HT1080 (cell line): ENCODE results near the gene ROM1. TPM values are rescaled to one million over a fixed set of nuclear protein-coding genes. Genes with fewer than 3 reads are reported as not detected.
"Not testable (repeated sequence)": the region's sequence is repeated elsewhere in the genome, so short reads cannot be mapped to it uniquely, and the experiment has no call there.

Experiments used
- DNase-seq: peaks from one replicate; pipeline ENCODE4 v3.0.0-alpha.2; 2015; ENCODE audit warnings: low read depth
- total RNA-seq: library from RNA; depleted of rRNA; stranded (reverse); fragments of >200 nt; shearing (Covaris generic); gene quantifications from 2 replicates; pipeline ENCODE4 v1.2.3, GENCODE V29; 2014

The ROM1 gene
- total RNA-seq, 1 experiment from 2014 or later = 7.7 TPM

DNA sequence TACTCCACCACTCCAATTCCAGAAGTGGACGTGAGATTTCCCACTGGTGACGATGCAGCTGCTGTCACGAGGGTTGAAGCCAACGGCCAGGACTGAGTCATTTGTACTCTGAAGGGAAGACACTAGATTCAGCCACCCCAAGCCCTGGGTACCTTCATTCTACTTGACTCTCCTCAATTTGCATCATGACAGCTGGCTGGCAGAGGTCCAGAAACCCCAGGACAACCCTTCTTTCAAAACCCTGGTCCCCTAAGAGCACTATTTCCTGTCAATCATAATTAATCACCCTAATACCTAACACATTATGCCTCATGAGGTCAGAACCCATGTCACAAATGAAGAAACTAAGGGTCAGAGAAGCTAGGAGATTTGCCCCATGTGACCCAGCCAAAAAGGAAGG lies 5.3 kb upstream of the ROM1 start:
- no peak for DNase-seq

DNA sequence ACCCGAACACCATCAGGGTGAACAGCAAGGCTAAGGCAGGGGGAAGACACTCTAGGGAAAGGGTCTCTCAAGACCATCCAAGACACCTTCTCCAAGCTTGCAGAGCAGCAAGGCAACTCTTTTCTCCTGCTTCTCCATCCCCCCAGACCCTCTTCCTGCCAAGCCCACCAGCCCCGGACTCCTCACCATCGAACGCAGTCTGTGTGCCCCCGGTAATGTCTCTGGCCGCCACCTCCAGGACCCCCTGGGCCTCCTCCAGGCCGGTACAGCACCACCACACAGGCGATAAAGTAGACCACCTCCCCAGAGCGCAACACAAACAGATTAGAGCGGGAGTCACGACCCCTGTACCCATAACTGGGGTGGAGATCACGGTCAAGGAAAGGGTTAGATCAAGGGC lies 4.3 kb upstream of the ROM1 start:
- no peak for DNase-seq

DNA sequence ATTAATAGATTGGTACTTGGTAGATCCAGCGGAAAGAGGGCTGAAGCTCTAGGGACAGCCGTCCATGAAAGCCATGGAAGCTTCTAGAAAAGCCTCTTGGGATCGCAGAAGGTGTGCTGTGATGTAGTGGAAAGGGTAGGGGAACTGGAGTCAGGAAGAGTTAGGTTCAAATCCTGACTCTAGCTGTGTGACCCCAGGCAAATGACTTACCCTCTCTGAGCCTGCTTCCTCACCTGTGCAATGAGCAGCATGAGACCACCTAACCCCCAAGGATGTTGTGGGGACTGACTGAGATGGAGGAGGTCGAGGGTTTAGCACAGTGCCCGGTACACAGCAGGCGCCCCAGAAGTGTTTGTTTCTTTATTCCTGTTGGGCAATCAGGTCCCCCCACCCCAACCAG lies 2.7 kb upstream of the ROM1 start:
- DNase-seq = no peak

DNA sequence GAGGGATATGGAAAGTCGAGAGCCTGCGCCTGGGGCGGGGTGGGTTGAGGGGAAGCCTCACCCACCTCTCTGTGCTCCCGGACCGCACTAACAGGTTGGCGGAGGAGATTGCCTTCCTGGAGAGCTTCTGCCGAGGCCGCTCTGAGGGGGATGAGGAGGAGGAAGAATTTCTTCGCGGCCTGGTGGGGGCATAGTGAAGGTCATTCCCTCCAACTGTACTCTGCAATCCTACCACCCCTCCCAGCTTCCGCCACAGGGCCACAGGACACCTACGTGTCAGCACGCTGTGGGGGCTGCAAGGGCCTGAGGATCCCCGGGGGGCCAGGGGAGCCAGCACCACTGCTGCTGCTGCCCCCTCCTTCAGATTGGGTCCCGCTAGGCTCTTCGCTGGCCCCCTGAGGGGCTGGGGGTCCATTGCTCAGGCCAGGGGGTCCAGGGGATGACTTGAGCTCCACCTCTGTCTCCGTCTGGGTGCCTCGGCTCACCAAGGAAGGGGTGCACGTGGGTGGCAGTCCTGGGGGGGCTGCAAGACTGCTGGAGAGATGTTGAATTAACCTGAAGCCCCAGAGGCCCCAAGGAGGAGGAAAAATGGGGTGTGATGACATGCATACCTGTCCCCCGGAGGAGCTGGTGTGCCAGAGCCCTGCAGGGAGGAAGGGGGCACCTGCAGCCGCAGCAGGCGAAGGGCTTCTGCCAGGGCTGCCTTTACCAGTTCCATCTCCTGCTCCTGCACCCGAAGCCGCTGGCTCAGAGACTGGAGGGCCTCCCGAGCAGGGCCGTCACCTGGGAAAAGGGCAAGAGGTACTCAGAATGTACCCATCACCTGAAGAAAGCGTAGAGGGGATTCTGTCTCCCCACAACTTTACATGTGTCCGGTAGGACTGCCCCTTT lies 2.0 kb upstream of the ROM1 start:
- DNase-seq = no peak

DNA sequence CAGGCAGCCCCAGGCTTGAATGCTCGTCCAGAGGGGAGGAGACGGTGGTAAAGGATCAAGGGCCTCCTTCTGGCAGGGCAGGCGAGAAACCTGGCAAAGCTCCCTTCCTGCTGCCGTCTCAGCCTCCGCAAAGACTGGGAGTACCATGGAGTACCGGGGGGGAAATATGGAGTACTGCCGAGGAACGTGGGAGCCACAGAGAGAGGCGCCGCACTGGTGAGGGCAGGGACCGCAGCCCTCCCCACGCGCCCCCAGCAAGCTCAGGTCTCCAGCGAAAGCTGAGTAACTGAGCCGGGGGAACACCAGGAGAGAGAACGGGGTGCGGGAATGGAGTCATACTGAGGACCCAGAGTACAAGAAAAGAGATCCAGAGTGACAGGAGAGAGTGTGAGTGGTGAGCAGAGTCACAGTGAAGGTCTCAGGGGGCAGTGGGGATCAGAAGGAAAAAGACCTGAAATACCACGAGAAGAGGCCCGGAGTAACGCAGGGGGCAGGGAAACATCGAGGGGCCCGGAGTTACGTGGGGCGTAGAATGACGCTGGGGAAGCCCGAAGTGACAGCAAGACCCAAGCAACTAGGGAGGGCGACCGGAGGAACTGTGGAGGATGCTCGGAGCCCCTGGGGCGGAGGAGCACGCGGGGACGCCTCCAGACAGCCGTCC lies 1.2 kb upstream of the ROM1 start:
- peak; percentile 45 for DNase-seq

DNA sequence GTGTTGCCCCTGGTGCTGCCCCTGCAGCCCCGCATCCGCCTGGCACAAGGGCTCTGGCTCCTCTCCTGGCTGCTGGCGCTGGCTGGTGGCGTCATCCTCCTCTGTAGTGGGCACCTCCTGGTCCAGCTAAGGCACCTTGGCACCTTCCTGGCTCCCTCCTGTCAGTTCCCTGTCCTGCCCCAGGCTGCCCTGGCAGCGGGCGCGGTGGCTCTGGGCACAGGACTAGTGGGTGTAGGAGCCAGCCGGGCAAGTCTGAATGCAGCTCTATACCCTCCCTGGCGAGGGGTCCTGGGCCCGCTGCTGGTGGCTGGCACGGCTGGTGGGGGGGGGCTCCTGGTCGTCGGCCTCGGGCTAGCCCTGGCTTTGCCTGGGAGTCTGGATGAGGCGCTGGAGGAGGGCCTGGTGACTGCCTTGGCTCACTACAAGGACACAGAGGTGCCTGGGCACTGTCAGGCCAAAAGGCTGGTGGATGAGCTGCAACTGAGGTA lies 278 bp downstream of the ROM1 start:
- DNase-seq = no peak

DNA sequence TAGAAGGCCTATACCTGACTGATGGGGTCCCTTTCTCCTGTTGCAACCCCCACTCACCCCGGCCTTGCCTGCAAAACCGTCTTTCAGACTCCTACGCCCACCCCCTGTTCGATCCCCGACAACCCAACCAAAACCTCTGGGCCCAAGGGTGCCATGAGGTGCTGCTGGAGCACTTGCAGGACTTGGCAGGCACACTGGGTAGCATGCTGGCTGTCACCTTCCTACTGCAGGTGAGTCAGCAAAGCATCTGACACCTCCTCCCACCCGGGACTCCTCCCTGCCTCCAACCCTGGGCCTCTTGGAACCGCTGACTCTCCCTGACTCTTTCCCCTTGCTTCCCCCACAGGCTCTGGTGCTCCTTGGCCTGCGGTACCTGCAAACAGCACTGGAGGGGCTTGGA lies 1.2 kb downstream of the ROM1 start:
- DNase-seq = peak; percentile 34

DNA sequence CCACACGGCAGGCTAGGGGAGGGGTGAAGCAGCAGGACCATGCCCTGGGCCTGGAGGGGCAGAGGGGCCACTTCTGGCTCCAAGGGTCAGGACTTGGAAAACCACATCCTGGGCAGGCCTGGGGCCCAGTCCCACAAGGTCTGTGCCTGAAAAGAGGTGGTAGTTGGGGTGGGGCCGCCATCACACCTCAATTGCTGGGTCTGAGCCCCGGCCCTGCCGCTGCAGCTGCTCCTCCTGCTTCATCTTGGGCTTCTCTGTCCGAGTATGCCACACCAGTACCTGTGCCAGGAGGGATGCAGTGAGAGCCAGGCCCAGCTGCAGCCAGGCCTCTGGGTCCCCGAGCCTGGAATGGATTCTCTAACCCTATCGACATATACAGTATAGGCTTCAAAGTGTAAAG lies 2.5 kb downstream of the ROM1 start:
- no peak for DNase-seq

DNA sequence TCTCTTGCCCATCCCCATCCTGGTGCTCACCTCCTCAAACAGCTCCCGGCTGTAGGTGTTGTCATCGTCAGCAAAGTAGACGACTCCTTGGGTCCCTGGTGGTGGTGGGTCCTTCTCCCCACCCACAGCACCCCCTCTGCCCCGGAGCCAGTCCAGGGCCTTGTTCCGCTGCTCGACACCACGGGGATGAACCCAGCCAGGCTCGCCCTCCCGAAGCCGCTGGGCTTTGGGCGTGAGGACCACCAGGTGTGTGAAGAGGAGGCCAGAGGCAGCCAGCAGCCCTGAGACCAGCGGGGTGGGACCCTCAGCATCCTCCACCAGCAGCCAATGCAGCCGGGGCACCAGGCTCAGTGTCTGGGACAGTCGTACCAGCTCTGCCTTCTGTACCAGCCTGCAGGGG lies 3.9 kb downstream of the ROM1 start:
- DNase-seq = not testable (repeated sequence)

DNA sequence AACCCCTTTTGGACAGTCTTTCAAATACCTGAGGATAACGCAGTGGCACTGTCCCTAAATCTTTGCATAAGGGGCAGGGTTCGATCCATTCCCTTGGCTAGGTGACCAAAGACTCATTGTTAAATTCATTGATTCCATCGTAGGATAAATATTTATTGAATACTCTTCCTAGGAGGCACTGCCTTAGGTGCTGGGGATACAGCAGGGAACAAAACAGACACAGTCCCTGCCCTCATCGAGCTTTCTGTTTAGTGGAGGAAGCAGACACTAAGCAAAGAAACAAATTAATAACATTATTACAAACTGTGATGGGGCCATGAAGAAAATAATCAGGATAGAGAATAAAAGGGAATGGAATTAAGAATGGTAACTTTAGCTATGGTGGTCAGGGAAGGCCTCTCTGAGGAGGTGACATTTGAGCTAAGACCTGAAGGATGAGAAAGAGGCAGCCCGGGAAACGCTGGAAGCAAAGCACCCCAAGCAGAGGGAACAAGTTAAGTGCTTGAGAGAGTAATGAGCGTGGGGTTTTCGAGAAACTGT lies 8.0 kb downstream of the ROM1 start:
- DNase-seq = no peak

DNA sequence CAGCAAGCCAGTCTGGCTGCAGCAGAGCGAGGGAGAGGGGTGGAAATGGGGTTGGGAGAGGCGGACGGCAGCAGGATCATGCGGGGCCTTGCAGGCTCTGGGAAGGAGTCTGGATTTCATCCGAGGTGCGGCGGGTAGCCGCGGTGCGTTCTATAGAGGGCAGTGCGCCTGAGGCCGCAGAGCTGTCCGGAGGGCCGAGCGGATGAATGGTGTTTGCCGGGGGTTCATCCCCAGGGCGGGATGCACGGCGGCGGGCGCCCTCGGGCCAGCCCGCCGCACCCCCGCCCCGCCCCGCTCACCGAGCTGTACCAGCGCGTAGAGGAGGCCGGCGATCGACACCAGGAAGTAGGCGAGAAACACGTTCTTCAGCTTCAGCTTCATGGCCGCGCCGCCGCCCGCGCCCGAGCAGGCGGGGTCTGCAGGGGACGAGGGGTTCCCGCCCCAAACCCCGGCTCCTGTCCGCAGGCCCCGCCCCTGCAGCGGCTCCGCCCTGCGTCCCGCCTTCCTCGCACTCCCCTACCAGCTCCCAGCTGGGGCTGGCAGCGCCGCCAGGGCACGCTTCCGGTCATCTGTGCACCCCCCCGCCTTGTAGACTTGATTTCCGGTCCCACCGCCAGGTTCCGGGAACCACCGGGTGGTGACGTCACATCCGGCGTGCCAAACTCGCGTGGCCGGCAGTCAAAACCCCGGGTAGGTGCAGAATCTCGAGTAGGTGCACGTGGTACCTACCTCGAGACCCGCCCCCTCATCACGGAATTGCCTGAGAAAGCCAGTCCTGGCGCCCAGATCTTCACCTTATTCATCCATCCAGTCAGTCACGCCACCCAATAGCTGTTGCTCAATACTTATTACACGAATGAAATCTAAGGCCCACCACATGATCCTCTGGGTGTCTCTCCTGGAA lies 8.8 kb downstream of the ROM1 start, which contains the start of gene B3GAT3:
B3GAT3 (minus strand) TSS at position 420 of the 904 bp plus-strand sequence; CDS start at position 381, 39 bp downstream.
- DNase-seq = peak; percentile 98

DNA sequence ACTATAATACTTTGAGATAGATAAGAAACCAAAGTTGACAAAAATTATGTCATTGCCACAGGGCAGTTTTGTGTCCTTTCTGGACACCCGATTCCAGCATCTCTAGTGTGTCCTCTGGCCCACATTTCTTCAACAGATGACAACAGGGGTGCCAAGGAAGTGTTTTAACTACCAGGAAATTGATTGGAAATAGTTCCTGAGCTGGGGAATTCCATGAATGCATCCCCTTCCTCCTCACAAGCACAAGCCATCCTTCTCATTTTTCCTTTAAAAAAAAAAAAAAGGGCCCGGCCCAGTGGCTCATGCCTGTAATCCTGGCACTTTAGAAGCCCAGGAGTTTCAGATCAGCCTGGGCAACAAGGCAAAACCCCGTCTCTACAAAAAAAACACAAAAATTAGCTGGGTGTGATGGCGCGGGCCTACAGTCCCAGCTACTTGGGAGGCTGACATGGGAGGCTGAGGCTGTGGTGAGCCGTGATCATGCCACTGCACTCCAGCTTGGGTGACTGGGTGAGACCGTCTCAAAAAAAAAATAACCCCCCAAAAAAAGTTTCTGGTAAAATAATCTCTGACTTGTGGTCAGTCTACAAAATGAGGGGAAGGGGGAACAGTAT lies 9.5 kb downstream of the ROM1 start:
- DNase-seq = no peak

DNA sequence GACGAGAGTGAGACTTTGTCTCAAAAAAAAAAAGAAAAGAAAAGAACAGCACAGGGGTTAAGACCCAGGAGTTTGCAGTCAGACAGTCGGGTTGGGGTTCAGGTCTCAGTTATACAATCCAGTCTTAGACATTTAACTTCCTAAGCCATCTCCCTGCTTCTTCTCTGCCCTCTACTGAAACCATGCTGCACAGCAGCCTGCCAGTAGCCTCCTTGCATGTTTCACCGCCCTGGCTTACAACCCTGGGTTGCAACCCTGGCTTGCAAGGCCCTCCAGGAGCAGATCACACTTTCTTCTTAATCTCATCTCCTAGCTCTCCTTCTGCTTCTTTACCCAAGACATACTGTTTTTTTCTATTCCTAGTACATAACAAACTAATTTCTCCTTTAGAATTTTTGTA lies 14.7 kb downstream of the ROM1 start:
- DNase-seq = no peak

DNA sequence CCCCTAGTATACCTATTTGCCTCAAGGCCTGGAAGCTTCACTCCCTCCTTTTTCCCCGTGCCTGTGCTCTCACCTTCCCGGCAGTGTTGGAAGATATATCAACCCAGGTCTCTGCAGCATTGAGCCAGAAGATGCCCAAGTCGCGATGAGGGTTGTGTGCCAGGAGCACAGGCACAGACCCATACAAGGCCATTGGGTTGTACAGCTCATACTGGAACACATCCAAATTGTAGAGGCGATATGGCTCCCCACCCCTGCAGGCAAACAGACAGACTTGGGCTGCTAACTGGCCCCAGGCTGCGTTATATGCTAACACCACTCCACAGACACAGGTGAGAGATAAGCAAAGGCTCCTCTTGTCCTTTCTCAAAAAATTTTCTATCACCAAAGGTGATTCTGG lies 19.4 kb downstream of the ROM1 start:
- DNase-seq = no peak

DNA sequence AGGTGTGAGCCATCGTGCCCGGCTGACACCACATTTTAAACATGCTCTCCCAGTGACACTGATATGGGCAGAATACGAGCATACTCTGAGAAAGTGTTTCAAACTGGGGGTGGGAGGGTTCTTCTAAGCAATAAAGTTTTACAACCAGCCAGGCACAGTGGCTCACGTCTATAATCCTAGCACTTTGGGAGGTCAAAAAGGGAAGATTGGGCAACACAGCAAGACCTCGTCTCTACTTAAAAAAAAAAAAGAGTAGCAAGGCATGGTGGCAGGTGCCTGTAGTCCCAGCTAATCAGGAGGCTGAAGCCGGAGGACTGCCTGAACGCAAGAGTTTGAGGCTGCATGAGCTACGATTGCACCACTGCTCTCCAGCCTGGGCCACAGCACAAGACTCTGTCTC lies 31.2 kb downstream of the ROM1 start:
- no peak for DNase-seq

DNA sequence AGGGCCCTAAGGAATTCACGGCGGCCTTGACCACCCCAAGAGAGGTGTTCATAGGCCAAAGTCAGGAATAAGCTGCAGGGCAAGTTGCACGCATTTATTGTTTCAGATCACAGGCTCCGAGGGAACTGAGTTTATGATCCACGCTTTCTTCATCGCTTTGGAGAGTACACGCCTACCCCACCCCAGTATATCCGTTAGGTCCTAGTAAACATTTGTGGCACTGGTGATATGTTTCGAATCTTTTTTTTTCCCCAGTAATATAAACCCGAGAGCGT lies 32.6 kb downstream of the ROM1 start:
- DNase-seq = no peak

DNA sequence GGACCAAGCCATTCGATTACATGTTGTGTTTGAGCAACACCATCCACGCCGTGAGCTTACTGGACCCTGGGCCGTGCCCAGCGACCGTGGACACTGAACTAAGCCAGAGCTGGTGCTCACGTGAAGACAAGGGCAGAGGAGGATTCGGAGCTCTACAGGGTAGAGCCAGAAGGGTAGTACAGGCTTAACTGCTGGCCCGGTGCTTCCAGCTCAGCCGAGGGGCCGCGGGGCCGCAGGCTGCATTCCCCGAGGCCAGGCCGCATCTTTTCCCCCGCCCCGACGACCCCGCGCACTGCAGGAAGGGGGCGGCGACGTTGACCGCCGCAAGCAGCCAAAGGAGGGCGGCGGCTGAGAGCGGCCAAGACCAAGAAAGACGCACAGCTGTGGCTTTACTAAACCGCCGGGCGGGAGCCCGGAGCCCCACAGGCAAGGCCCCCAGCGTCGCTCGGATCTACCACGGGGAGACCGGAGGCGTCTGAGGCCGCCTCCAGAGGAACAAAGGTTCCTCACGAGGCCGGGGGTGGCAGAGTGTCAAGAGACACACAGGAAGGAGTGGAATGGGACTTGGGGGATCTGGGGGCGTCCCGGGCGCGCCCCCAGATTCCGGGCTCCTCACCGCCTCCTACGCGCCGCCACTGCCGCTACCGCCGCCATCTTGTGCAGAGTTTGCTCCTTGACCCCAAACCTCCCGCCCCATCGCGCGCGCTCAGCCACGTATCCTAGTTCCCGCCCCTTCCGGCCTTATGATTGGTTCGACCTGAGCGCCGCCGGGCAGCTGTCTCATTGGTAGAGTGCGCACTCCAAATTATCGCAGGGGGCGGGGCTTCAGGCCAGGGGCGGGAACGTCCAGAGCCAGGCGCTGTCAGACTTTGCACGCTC lies 33.1 kb downstream of the ROM1 start, which contains the start of gene GANAB:
GANAB (minus strand) TSS at position 668 of the 879 bp plus-strand sequence; CDS start at position 654, 14 bp downstream.
- peak; percentile 95 for DNase-seq

DNA sequence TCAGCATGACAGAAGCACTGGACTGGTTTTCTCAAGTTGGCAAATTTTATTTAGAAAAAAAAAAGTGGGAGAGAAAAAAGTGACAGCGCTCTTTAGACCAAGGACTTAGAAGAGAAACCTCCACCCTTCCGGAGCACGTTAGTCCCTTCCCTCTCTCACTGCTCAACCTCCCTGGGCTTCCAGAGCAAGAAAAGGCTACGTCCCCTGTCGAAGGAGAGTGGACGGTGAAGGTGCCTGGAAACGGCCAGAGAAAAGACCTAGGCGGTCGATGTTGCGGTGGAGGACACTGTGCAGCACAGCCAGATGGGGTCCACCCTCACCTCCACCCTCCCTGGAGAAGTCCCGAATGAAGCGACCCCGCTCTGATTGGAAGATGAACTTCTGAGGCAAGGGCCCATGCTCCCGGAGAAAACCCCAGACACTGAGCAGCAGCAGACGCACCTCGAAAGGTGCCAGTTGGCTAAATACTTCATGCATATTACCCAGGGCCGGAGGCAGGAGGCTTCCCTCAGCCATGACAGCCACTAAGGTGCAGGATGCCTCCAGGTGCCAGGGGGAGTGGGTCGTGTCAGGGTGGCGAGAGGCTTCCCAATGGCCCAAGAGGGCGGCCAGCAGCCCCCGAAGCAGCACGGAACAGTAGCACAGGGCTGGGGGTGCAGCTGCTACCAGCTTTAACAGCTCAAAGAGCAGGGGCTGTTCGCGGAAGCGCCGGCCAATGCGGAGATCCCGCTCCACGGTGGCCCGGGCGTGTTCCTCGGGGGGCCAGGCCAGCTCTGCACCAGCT lies 34.0 kb downstream of the ROM1 start:
- DNase-seq = no peak

DNA sequence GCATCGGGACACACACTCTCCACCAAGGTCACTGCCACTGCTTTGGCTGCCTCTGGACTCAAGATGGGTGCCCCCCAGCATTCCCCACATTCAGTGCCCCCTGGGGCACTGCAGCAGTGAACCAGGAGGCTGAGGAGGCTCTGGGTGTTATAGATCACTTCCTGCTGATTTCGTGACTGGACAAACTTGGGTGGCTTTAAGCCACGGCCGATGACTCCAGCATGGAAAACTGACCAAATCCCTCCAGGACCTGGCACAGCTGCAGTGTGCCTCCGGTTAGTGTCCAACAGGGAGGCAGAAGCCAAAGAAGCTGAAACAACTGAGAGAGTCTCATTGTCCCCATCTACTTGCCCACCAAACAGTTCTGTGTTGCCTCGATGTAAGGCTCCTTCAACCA lies 34.5 kb downstream of the ROM1 start:
- DNase-seq = no peak
